NCI-H2227 (cell line): Measurements from ENCODE around the gene SND1.
"Not testable (repeated sequence)": the region's sequence is repeated elsewhere in the genome, so short reads cannot be mapped to it uniquely, and the experiment has no call there.

Source experiments
- DNase-seq: peaks from one replicate; lab custom pipeline; 2025; ENCODE audit not compliant: unreplicated experiment; lab: John Stamatoyannopoulos, UW

SND1 gene

DNA sequence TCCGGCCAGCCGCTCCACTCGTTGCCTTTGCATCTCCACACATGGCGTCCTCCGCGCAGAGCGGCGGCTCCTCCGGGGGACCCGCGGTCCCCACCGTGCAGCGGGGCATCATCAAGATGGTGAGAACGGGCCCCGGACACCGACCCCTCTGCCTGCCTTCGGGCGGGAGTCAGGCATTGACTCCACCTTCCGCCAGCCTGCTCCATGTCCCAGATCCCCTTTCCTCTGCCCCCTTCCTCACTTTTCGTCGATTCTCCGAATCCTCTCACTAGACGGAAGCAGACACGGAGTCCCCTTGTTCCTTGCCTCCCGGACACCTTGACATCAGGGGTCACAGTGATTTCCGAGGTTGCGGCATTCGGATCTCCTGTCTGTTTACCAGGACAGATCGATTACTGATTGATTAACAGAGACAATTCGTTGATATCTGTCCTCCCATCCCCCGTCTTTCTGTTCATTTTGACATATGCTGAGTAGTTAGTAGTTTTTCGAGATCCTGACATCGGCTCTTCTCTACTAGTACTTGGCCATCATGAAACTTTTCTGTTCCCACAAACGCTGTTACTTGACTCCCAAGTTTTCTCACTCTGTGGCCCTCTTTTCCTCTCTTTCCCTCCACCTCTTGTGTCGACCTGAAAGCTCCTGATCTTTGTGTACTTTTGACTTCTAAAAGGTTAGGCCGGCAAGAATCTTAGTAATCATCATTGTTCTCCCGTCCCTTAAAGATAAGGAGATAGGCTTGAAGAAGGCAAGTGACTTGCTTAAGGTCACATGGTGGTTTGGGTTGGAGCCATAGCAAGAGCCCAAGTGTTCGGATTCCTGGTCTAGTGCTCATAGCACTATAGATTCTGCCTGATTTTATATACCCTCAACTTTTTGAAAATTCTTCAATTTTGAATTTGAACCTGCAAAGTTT is 597 bp downstream of the SND1 start:
- no peak for DNase-seq

DNA sequence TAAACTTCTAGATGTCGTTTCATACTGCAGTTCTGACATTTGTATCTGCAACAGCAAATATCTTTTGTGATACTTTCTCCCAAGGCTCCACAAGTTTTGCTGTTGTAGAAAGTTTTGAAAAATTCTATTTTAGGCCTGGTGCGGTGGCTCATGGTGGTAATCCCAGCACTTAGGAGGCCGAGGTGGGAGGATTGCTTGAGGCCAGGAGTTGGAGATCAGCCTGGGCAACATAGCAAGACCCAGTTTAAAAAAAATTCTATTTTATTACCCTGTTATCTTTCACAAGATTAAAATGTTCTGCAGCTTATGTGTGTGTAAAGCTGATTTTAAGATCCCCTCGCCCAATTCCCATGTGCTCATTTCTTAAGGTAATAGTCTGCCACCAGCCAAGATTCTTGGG is 1.4 kb downstream of the SND1 start:
- no peak for DNase-seq

DNA sequence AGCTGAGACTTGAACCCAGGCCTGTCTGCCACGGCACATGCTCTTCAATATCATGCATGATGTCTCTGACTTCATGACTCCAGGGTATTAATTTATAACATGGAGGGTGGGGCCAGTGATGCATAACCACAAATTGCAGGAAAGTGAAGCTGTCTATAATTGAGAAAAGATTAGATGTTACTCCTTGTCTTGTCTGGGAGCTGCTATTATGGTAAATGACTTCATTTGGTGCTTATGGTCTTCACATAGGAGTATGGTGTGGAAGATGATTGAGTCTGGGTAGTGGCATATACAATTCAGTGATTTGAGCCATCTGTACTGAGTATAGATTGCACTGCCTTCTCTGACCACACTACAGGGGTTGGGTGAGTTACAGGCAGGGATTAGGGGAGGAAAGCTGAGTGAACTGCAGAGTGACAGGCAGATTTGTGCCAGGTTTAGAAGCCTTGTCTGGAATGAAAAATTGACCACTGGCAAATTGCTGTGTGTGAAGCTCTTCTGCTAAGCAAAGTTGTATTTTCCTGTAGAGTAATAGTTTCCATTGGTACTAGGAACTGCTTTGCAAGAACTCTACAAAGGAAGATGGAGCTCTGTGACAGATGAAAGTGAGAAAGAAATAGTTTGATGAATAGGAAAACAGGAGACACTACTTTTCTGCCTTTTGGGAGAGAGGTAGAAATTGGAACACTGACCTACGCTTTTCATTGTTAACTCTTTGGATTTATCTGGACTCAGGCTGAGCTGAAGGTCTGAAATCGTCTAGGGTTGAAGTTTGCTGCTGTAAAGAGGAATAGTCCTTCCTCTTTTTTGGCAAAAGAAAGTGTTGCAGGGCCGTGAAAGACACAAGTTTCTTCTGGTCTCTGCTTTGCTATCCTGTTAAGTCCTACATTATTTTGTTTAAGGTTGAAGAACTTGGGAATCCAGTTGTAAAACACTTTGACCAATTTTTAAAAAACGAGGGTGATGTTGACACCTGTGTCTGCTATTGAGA is 2.7 kb downstream of the SND1 start:
- peak; percentile 34 for DNase-seq

DNA sequence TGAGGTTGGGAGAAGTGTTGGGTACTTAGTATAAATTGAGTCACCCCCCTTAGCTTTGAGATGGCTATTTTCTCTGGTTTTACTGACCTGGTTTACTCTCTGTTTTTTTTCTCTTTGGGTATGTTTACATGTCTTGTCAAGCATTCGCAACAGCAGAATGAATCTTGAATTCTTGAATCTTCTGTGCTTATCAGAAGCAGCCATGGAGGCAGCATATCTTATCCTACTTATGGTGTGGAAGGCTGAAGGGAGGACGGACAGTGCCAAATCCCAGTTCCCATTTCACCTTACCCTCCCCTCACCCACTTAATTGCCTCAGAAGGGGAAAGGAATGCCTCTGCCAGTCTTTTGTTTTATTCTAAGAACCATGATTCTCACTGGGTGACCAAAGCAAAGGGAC is 3.7 kb downstream of the SND1 start:
- no peak for DNase-seq

DNA sequence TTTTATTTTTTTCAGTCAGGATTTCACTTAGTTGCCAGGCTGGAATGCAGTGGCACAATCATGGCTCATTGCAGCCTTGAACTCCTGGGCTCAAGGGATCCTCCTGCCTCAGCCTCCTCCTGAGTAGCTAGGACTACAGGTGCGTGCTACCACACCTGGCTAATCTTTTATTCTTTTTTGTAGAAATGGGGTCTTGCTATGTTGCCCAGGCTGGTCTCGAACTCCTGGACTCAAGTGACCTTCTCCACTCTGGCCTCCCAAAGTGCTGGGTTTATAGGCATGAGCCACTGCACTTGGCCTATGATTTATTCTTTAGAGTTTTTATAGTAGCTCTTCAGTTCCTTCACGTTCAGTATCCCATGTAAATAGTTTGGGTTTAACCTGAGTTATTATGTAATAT is 5.5 kb downstream of the SND1 start:
- DNase-seq = no peak

DNA sequence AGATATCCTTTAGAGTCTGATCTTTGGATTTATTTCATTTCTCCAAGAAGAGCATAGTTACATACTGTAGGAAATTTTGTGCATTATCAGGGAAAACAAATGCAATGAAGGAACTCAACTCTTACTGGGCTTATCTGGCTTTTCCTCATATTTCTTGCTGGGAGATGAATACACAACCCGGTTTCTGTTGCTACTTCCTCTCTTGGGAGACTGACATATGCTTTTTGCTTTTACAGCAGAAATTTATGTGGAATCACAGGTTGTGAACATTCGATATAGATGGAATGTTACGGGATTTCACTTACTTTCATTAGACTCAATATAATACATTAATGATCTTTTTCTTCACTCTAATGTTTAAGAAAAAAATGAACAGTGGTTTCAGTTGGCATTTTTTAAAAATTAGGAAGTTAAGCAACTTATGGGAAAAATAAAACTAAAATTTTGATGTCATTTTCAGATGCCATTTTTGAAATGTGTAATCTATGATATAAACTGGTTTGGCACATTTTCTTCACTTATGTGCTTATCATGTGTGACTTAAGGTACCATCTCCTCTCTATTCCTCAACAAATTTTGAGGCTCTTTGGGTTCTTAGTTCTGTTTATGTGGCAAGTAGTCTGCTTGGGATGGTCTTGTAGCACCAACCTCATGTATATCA is 7.1 kb downstream of the SND1 start:
- no peak for DNase-seq

DNA sequence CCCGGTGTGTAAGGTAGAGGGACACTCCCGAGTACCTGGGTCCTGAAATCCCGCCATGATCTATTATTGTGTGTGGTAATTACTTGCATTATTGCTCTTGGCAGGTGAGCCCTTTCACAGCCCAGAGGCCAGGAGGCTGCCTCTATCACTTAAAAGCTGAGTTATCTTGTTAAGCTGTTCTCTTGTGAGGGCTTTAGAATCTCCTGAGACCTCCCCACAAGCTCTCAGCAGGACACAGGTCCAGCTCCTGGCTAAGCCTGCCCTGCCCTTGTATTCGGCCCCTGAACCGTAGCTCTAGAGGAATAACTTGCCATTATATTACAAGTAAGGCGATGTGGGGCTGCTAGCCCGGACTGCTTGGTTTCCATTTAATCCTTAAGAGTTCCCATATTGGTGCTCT is 13.9 kb downstream of the SND1 start:
- no peak for DNase-seq

DNA sequence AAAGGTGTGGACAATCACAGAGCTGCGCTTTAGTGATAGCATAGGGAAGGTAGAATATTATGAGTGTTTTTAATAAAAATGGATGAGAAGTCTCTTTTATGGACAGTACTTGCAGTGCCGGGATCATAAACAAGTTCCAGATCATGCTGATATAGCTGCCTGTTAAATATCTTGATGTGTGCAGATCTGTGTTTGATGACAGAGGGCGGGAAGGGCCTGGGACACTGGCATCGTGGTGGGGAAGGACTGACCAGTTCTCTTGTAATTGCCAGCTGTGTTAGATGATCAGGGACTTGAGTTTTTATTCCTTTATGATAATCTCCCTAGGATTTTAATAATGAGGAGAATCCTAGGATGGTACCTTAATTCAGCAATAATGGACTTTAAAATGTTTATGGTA is 14.6 kb downstream of the SND1 start:
- DNase-seq = no peak

DNA sequence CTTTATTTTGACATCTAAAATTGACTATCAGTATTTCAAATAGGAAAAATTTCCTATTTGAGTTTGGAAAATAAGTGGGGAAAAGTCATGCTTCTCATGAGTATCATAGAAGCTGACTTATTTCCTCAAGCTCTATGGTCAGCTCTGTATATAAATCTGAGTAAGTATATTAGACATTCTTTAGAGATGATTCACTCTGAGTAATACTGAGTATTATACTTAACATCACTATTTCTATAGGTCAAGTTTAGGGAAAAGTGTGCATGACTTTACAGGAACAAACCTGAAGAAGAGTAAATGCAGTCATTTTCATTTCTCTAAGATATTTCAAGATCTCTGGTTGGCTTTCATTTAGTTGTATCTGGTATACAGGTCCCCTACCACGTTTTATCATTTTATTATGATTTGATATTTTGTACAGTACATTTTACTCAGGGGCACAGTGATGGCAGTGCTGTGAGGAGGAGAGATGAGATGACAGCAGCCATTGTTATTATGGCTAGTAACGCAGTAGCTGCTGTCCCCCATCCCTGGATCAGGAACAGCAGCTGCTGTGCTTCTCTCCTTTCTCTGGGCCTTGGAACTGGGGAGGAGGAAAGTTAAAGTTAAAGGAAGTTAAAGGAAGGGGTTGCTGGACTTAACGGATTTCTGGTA is 15.2 kb downstream of the SND1 start:
- DNase-seq = no peak

DNA sequence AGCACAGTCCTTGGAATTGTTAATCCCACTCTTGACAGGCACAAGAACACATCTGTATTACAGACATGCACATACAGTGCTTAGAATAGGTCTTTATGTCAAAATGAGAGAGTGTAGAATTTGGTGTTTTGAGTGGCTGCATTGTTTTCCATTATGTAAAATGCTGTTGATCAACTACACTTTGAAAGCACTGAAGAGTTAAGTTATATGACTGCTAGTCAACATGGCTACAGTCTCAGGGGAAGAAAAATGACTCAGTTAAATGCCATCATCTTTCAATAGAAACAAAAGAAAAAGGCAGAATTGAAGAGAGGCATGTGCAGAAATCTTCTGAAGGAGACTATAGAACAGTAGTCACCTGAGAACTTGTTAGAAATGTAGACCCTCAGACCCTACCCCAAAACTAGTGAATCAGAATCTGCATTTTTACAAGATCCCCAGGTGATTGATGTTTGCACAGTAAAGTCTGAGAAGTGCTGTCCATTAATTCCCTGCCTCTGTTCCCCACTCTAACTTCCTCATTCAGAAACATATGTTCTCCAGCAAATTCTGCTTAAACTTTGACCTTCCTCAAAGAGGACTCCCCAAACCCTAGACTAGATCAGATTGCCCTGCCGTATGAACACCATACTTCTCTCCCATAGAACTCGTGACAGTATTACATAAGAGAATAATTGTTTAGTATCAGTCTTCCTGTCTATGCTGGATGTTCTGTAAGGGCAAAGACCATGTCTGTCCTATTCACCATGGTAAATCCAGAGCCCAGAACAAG is 16.0 kb downstream of the SND1 start:
- no peak for DNase-seq

DNA sequence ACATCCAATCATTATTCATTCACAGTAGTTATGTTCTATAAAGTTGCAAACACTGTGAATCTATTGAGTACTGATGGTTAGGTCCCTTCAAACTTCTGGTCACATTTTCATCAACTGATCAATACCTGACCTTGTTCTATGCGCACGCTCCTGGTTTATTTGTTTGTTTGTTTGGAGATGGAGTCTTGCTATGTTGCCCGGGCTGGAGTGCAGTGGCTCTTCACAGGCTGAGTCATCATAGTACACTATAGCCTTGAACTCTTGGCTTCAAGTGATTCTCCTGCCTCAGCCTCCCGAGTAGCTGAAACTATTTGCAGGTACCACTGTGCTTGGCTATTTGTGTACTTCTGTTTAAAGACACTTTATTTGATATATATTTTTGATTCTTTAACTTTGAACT is 19.3 kb downstream of the SND1 start:
- DNase-seq = no peak

DNA sequence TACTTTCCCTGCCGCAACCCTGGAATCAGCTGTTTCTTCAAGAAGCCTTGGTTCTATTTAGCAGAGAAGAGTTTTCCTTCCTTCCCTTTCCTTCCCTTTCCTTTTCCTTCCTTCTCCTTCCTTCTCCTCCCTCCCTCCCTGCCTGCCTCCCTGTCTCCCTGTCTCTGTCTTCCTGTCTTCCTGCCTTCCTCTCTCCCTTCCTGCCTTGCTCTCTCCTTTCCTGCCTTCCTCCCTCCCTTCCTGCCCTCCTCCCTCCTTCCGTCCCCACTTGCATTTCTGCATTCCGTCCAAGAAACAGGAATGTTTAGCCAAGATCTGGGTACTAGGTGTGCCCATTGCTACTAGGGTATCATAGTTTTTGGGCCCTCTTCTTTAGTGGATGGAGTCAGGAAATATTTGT is 21.9 kb downstream of the SND1 start:
- DNase-seq = no peak

DNA sequence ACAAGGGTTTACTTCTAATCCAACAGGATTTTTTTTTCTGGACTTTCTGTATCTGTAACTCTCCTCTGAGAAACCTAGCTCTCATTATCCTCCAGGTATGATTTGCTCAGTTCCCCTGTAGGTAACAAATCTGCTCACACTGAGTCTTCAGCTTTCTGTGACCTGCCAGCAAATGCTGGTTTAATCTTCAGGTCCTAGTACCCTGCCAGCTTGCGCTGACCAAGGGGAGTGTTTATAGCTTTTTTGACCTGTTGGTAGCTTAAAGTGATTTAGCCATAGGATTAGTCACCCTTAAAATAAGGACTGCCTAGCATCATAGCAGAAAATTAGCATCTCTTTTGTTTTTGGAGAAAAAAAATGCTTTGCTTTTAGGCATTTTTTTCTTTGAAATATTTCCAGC is 22.4 kb downstream of the SND1 start:
- DNase-seq = no peak

DNA sequence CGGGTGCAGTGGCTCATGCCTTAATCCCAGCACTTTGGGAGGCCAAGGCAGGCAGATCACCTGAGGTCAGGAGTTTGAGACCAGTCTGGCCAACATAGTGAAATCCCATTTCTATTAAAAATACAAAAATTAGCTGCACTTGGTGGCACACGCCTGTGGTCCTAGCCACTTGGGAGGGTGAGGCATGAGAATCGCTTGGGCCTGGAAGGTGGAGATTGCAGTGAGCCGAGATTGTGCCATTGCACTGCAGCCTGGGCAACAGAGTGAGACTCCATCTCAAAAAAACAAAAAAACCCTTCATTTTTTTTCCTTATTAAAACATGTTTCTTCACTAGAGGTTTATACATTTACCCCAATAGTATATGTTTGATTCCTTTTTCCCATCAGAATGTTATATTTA is 22.9 kb downstream of the SND1 start:
- DNase-seq = not testable (repeated sequence)

DNA sequence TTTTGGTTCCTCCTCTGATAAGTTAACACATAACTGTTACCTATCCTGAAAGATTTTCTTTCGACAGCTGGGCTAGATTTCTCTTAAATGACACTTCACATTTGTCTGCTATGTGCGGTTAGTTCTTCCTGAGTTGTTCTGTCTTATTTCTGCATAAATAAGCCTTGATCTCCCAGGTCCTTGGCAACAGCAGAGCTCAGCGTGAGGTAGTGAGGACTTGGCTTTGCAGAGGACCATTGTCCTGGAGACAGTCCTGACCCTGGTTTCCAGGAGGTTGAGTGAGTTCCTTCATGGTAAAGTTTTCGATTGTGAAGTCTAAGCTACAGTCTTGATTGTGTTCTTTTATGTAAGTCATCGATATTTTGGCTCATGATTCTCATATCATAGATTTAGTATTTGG is 23.7 kb downstream of the SND1 start:
- no peak for DNase-seq

DNA sequence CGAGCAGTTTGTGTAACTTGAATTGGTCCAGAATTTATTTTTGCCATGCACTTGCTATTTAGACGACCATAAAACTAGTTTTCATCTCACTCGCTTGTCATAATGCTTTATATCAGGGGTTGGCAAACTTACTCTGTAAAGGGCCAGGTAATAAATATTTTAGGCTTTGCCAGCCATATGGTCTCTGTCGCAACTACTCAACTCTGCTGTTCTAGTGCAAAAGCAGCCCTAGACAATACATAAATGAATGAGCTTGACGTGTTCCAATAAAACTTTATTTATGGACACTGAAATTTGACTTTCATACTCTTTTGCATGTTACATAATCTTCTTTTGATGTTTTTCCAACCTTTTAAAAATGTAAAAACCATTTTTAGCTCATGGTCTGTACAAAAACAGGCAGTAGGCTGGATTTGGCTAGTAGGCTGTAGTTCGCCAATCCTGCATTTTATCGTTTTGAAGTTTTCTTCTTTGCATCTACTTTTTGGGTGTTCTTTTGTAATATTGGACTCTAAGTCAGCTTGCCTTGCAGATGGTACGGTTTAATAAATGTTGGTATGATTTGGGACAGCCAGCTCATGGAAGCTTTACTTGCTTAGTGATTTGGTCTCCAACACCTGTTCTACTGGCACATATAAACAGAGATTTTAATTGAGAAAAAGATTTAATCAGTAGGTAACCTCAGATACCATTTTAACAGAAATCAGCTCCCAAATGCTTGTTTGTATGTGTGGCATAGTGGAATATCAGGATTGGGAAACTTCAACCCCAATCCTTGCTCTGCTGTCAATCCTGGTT is 25.6 kb downstream of the SND1 start:
- DNase-seq = no peak

DNA sequence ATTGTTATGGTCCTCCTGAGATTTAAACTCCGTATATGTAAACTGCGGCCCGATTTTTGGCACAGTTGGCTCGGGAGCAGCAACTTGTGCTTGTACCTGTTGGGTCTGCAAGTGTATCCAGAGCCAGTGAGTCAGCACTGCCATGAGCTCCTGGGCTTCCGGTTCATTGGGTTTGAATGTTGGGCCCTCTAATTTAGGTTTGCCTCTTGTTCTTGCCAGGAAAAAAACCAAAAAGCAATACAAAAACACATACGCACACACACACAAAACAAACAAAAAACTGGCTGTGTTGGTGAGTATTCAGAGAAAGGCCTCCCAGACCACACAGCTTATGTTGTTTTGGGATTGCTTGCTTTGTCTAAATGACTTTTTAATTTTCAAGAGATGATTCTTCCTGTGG is 26.3 kb downstream of the SND1 start:
- no peak for DNase-seq

DNA sequence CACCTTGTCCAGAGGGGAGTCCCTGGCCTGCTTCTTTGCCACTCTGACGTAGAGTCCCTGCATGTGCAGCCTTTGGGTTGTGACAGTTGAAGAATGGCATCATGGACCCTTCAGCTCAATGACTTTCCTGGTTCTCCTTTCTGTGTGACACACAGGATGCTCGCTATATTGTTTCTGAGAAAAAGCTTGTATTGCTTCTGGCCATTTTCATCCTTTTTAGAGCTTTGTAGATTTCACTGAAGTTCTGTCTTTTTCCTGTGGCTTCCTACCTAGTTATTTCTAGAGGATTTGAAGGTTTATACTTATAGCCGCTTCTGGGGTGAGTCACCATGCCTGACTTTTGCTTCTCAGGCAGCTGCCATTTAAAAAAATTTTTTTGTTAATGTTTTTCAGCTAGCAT is 27.0 kb downstream of the SND1 start:
- no peak for DNase-seq

DNA sequence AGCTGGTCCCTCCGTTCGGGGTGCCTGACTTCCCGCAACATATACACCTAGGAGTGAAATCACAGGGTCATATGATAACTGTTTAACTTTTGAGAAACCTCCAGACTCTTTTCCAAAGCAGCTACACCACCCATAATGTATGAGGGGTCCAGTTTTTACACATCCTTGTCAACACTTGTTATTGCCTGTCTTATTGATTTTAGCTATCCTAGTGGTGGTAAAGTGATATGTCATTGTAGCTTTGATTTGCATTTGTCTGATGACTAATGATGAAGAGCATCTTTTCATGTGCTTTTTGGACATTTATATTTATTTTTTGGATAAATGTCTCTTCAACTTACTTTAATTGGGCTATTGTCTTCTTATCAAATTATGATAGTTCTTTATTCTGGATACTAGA is 29.0 kb downstream of the SND1 start:
- DNase-seq = no peak
